GM19463 (cell line): Measurements from ENCODE around the gene PCSK9.
A peak's percentile ranks its signal among the peaks of the same experiment; 100 is the strongest.
"Not testable (repeated sequence)": the region's sequence is repeated elsewhere in the genome, so short reads cannot be mapped to it uniquely, and the experiment has no call there.

Experiments used
- ATAC-seq: cut with Tn5 transposase; IDR thresholded peaks from one replicate; pipeline ENCODE4 v1.9.1; 2021; ENCODE audit warnings: mild to moderate bottlenecking, moderate library complexity; ENCODE audit not compliant: unreplicated experiment

PCSK9 gene

DNA sequence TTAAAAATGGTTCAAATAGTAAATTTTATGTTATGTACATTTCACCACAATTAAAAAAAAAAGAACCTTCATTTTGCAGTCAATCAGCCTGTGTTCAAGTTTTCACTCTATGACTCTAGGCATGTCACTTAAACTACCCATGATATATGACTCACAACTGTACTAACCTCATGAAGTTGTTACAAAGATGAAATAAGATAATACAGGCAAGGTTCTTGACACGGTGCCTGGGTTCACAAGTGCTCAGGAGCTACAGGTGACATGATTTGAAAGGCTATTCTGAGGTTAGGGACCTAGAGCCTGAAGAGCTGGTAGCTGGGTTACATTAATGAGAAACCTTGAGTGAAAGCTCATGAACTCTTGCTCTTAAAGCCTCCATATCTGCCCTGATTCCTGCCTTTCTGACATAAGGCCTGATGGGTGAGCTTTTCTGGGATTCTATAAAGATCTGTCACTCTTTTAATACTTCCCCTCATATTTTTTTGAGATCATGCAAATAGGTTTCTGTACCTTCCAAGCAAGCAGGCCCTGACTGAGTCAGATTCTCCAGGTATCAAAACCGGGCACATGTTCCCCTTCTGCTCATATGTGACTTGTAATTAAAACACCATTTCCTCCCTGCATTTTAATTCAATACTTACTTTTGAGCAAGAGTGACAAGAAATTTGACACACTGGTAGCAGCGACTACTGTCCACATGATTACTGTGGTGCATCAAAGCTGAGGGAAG, 34.0 kb downstream of the PCSK9 start:
- ATAC-seq, result peak; percentile 71

DNA sequence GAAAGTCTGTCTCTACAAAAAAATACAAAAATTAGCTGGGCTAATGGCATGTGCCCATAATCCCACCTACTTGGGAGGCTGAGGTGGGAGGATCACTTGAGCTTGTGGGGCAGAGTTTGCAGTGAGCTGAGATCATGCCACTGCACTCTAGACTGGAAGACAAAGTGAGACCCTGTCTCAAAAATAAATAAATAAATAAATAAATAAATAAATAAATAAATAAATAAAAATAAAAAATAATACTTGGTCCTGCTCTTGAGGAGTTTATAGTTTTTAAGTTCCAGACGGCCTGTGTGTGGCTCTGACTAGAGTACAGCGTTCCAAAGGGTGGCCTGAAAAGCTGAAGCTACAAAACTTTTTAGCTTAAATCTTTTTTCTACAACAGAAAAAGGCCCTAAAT, 35.1 kb downstream of the PCSK9 start:
- ATAC-seq, result no peak

DNA sequence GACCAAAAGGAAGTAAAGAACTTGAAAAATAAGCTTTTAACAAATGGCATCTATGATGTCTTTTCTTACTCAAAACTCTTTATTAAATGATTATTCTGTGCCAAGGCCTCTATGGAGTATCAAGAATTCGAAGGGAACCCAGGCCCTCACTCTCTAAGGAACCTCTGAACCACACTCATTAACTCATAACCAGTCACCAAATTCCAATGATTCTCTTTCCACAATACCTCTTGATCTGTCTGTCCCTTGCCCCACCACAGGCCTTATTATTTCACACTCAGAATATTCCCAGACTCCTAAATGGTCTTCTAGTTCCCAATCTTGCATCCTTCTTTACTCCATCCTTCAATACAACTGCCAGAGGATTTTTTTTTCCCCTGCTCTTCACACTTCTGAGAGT, 37.0 kb downstream of the PCSK9 start:
- ATAC-seq, result no peak

GRCh38 chr1:55078470-55078869, 39.1 kb downstream of the PCSK9 start:
- ATAC-seq, result no peak

- ATAC-seq, result no peak
Measured at GRCh38 chr1:55079651-55080050, 40.3 kb downstream of the PCSK9 start.

- no peak for ATAC-seq
Measured at GRCh38 chr1:55081188-55081904, 42.0 kb downstream of the PCSK9 start.

GRCh38 chr1:55081905-55082296, 42.6 kb downstream of the PCSK9 start:
- no peak for ATAC-seq

- no peak for ATAC-seq
Measured at GRCh38 chr1:55084257-55084656, 44.9 kb downstream of the PCSK9 start.

DNA sequence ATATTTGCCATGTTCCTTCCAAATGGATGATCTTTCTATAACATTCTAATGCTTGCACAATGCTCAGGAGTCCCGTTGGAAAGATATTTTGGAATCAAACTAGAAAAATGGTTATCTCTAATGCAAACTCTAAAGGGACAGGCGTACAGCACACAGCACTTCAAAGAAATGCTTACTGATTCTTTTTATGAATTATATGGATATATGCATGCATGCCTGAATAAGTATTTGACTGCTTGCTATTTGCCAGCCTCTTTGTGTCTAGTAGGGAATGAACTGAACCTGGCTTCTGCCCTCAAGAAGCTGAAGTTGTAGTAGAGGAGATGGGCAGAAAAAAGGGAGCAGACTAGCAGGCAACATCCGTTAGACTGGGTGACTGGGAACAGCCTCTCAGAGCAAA, 48.1 kb downstream of the PCSK9 start:
- no peak for ATAC-seq

GRCh38 chr1:55088413-55088812, 49.1 kb downstream of the PCSK9 start:
- no peak for ATAC-seq

DNA sequence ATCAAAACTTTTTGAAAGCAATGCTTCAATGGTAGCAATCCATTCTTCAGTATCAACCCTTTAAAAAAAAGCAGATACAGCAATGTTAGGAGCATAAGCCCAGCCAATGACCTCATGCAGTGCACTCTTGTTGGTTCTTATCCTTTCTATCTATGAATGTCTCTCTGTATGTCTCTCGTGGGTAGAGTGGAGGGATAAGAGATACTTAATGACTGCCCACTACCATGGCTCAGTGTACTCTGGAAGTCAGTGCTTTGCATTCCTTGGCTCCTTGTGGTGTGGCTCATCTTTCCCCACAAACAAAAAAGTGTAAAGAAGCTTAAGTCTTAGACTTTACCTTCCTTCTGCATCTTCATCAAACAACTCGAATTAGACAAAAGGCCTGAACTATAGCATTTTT, 50.3 kb downstream of the PCSK9 start:
- ATAC-seq, result no peak

DNA sequence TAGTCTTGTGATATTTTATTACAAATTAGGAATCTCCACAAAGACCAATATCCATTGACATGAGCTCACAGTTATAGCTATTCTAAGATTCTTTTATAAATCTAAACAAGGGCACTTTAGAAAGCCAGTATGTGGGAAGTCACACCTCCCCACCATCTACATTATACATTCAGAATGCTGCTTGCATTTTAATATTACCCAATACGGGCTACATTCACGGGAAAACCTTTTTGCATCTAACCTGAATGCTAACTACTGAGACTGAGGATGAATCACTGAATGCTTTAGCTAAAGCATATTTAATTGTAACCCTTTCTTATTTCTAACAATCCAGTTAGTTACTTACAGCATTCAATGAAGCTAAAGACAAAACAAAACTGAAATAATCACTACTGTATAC, 53.1 kb downstream of the PCSK9 start:
- no peak for ATAC-seq

- no peak for ATAC-seq
Measured at GRCh38 chr1:55095095-55095494, 55.7 kb downstream of the PCSK9 start.

GRCh38 chr1:55103891-55104290, 64.5 kb downstream of the PCSK9 start:
- no peak for ATAC-seq

DNA sequence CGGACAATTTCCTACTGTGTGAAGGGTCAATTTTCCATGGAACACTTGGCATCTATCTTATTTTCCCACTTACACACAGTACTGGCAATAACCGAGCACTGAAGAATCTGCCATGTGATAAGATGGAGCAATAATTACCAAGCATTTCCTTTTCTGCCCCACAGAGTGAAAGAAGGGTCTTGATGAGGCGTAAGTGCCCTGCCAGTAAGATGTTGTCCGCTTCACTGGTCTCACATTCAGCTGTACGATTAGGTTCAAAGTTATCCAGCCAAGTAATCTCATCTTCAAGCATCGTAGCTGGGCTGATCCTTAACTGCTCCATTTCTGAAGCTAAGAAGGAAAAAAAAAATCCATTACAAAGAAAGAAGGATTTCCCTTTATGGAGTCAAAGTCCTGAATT, 67.8 kb downstream of the PCSK9 start:
- ATAC-seq, result no peak

- ATAC-seq, result not testable (repeated sequence)
Measured at GRCh38 chr1:55109005-55109404, 69.7 kb downstream of the PCSK9 start.
